Measurements from ENCODE around the gene SORBS1. TPM values are rescaled to one million over a fixed set of nuclear protein-coding genes. Genes with fewer than 3 reads are reported as not detected.

SORBS1 gene
- total and polyA plus RNA-seq, 4 experiments from 2014 or later: 0.67 to 0.93 (median 0.75) TPM; not detected in 1

- H3K9me3 Mint-ChIP-seq: no peaks in the 10 kb centered on the region
- ChIA-PET POLR2A (ENCODE audit: partially characterized antibody) (no interaction called here), CTCF (ENCODE audit: partially characterized antibody) (interaction anchor here (1.3 to 2.9 kb wide), 3 partner anchors 9 to 46 kb away, joined by 3 to 11 read pairs (median 11); no protein-coding TSS in a partner anchor)
- H3K4me3 Mint-ChIP-seq: no peak overlapping the region
- no peaks in the 10 kb centered on the region for H3K27me3 ChIP-seq (ENCODE audit: insufficient read depth, low read length)
- DNase-seq: no peak
- no peaks in the 10 kb centered on the region for H3K36me3 ChIP-seq (ENCODE audit: insufficient read depth, low read length)
- H3K27me3 Mint-ChIP-seq: peaks cover 0 to 2% of the 10 kb centered on the region in 2 donors
- no peaks in the 10 kb centered on the region for H3K9me3 ChIP-seq (ENCODE audit: control insufficient read depth in 1 of 2, low read length in 2 of 2)
- no peaks in the 10 kb centered on the region for H3K4me1 Mint-ChIP-seq
- H3K27ac ChIP-seq (ENCODE audit: low read depth, low read length): no peak overlapping the region
- no peak overlapping the region for H3K4me3 ChIP-seq (ENCODE audit: low read length in 2 of 2)
- H3K27ac Mint-ChIP-seq: no peak overlapping the region
- no peaks in the 10 kb centered on the region for H3K4me1 ChIP-seq (ENCODE audit: insufficient read depth, low read length)
- peaks cover 0 to 4% of the 10 kb centered on the region in 2 donors for H3K36me3 Mint-ChIP-seq
- intact Hi-C loops (cut with micrococcal nuclease): no loop called here
These were observed 177.0 kb downstream of the SORBS1 start for GRCh38 chr10:95384011-95384704.

GRCh38 chr10:95382596-95382995 is 178.6 kb downstream of the SORBS1 start:
- CTCF ChIA-PET (ENCODE audit: partially characterized antibody): no interaction called here
- Histone ChIP-seq H3K4me1 (ENCODE audit: insufficient read depth, low read length) (no peaks in the 10 kb centered on the region), H3K27me3 (ENCODE audit: insufficient read depth, low read length) (no peaks in the 10 kb centered on the region), H3K4me3 (ENCODE audit: low read length in 2 of 2) (no peak overlapping the region), H3K27ac (ENCODE audit: low read depth, low read length) (no peak overlapping the region), H3K9me3 (ENCODE audit: control insufficient read depth in 1 of 2, low read length in 2 of 2) (no peaks in the 10 kb centered on the region), H3K36me3 (ENCODE audit: insufficient read depth, low read length) (no peaks in the 10 kb centered on the region)
- Mint-ChIP-seq H3K4me1 (no peaks in the 10 kb centered on the region), H3K36me3 (peaks cover 0 to 8% of the 10 kb centered on the region in 2 donors), H3K4me3 (no peak overlapping the region), H3K27ac (no peak overlapping the region), H3K27me3 (no peaks in the 10 kb centered on the region), H3K9me3 (no peaks in the 10 kb centered on the region)
- DNase-seq: no peak
- POLR2A ChIA-PET (ENCODE audit: partially characterized antibody): no interaction called here
- intact Hi-C loops (cut with micrococcal nuclease): no loop called here

- Mint-ChIP-seq H3K4me1 (peaks cover 0 to 3% (median 2%) of the 10 kb centered on the region in 4 donors), H3K27me3 (no peaks in the 10 kb centered on the region), H3K36me3 (peaks cover 0 to 8% of the 10 kb centered on the region in 2 donors), H3K4me3 (no peak overlapping the region), H3K9me3 (no peaks in the 10 kb centered on the region), H3K27ac (no peak overlapping the region)
- no peaks in the 10 kb centered on the region for H3K27me3 ChIP-seq (ENCODE audit: insufficient read depth, low read length)
- H3K27ac ChIP-seq (ENCODE audit: low read depth, low read length): no peak overlapping the region
- no peak overlapping the region for H3K4me3 ChIP-seq (ENCODE audit: low read length in 2 of 2)
- intact Hi-C loops (cut with micrococcal nuclease): no loop called here
- CTCF ChIA-PET (ENCODE audit: partially characterized antibody): no interaction called here
- POLR2A ChIA-PET (ENCODE audit: partially characterized antibody): no interaction called here
- H3K9me3 ChIP-seq (ENCODE audit: control insufficient read depth in 1 of 2, low read length in 2 of 2): no peaks in the 10 kb centered on the region
- DNase-seq: no peak
- H3K4me1 ChIP-seq (ENCODE audit: insufficient read depth, low read length): peaks cover 3% of the 10 kb centered on the region
- no peaks in the 10 kb centered on the region for H3K36me3 ChIP-seq (ENCODE audit: insufficient read depth, low read length)
These were observed 179.0 kb downstream of the SORBS1 start for GRCh38 chr10:95382174-95382573.

- intact Hi-C loops (cut with micrococcal nuclease): no loop called here
- Histone ChIP-seq H3K36me3 (ENCODE audit: insufficient read depth, low read length) (no peaks in the 10 kb centered on the region), H3K9me3 (ENCODE audit: control insufficient read depth in 1 of 2, low read length in 2 of 2) (no peaks in the 10 kb centered on the region), H3K27ac (ENCODE audit: low read depth, low read length) (no peak overlapping the region), H3K4me3 (ENCODE audit: low read length in 2 of 2) (no peak overlapping the region), H3K4me1 (ENCODE audit: insufficient read depth, low read length) (peaks cover 6% of the 10 kb centered on the region), H3K27me3 (ENCODE audit: insufficient read depth, low read length) (no peaks in the 10 kb centered on the region)
- H3K4me1 Mint-ChIP-seq: peaks cover 2 to 6% (median 6%) of the 10 kb centered on the region in 4 donors
- H3K27me3 Mint-ChIP-seq: peaks cover 1 to 2% of the 10 kb centered on the region in 2 donors
- H3K4me3 Mint-ChIP-seq: no peak overlapping the region
- H3K36me3 Mint-ChIP-seq: peaks cover 0 to 11% of the 10 kb centered on the region in 2 donors
- H3K27ac Mint-ChIP-seq: peak overlapping the region in 1 of 7 donors; percentile 39
- no peak for DNase-seq
- POLR2A ChIA-PET (ENCODE audit: partially characterized antibody): no interaction called here
- peaks cover 0 to 10% (median 6%) of the 10 kb centered on the region in 8 donors for H3K9me3 Mint-ChIP-seq
- CTCF ChIA-PET (ENCODE audit: partially characterized antibody): interaction anchor here (6.5 kb wide), 1 partner anchor 14 kb away, joined by 109 read pairs; no protein-coding TSS in a partner anchor
These were observed 183.2 kb downstream of the SORBS1 start for GRCh38 chr10:95377950-95378349.

GRCh38 chr10:95375418-95375817 is 185.8 kb downstream of the SORBS1 start:
- DNase-seq: no peak
- Mint-ChIP-seq H3K9me3 (peaks cover 0 to 10% (median 6%) of the 10 kb centered on the region in 8 donors), H3K4me3 (no peak overlapping the region), H3K27me3 (peaks cover 7 to 15% of the 10 kb centered on the region in 2 donors), H3K4me1 (peaks cover 2 to 7% (median 6%) of the 10 kb centered on the region in 4 donors), H3K27ac (no peak overlapping the region), H3K36me3 (peaks cover 0 to 7% of the 10 kb centered on the region in 2 donors)
- Histone ChIP-seq H3K27me3 (ENCODE audit: insufficient read depth, low read length) (no peaks in the 10 kb centered on the region), H3K4me3 (ENCODE audit: low read length in 2 of 2) (no peak overlapping the region), H3K27ac (ENCODE audit: low read depth, low read length) (no peak overlapping the region), H3K9me3 (ENCODE audit: control insufficient read depth in 1 of 2, low read length in 2 of 2) (no peaks in the 10 kb centered on the region), H3K4me1 (ENCODE audit: insufficient read depth, low read length) (peaks cover 6% of the 10 kb centered on the region), H3K36me3 (ENCODE audit: insufficient read depth, low read length) (no peaks in the 10 kb centered on the region)
- intact Hi-C loops (cut with micrococcal nuclease): no loop called here
- POLR2A ChIA-PET (ENCODE audit: partially characterized antibody): interaction anchor here (1.0 kb wide), 1 partner anchor 12 kb away, joined by 3 read pairs; no protein-coding TSS in a partner anchor
- CTCF ChIA-PET (ENCODE audit: partially characterized antibody): interaction anchor here (2.5 to 6.5 kb wide), 2 partner anchors 10 to 11 kb away, joined by 11 to 109 read pairs; no protein-coding TSS in a partner anchor

- ChIA-PET CTCF (ENCODE audit: partially characterized antibody) (interaction anchor here (0.9 to 6.5 kb wide), 5 partner anchors 10 to 56 kb away, joined by 3 to 109 read pairs (median 7); no protein-coding TSS in a partner anchor), POLR2A (ENCODE audit: partially characterized antibody) (interaction anchor here (1.0 kb wide), 1 partner anchor 12 kb away, joined by 3 read pairs; no protein-coding TSS in a partner anchor)
- H3K36me3 Mint-ChIP-seq: peaks cover 0 to 7% of the 10 kb centered on the region in 2 donors
- intact Hi-C loops (cut with micrococcal nuclease): loop anchor here (1.0 kb wide), 1 partner anchor 227 kb away; no protein-coding TSS in a partner anchor
- peaks cover 6% of the 10 kb centered on the region for H3K4me1 ChIP-seq (ENCODE audit: insufficient read depth, low read length)
- H3K4me3 ChIP-seq (ENCODE audit: low read length in 2 of 2): no peak overlapping the region
- peaks cover 2 to 7% (median 6%) of the 10 kb centered on the region in 4 donors for H3K4me1 Mint-ChIP-seq
- no peaks in the 10 kb centered on the region for H3K27me3 ChIP-seq (ENCODE audit: insufficient read depth, low read length)
- H3K27ac ChIP-seq (ENCODE audit: low read depth, low read length): no peak overlapping the region
- H3K9me3 ChIP-seq (ENCODE audit: control insufficient read depth in 1 of 2, low read length in 2 of 2): no peaks in the 10 kb centered on the region
- H3K27ac Mint-ChIP-seq: no peak overlapping the region
- no peak overlapping the region for H3K4me3 Mint-ChIP-seq
- peaks cover 0 to 10% (median 6%) of the 10 kb centered on the region in 8 donors for H3K9me3 Mint-ChIP-seq
- peak in 4 of 5 donors; percentile 5 to 26 (median 14) for DNase-seq
- no peaks in the 10 kb centered on the region for H3K36me3 ChIP-seq (ENCODE audit: insufficient read depth, low read length)
- peaks cover 7 to 15% of the 10 kb centered on the region in 2 donors for H3K27me3 Mint-ChIP-seq
These were observed 186.5 kb downstream of the SORBS1 start for GRCh38 chr10:95374597-95375209.

- CTCF ChIA-PET (ENCODE audit: partially characterized antibody): interaction anchor here (0.9 to 6.5 kb wide), 5 partner anchors 10 to 57 kb away, joined by 3 to 109 read pairs (median 7); no protein-coding TSS in a partner anchor
- H3K27me3 ChIP-seq (ENCODE audit: insufficient read depth, low read length): no peaks in the 10 kb centered on the region
These were observed 187.5 kb downstream of the SORBS1 start for GRCh38 chr10:95373660-95374059.

More at GRCh38 chr10:95373660-95374059, 187.5 kb downstream of the SORBS1 start:
- peaks cover 6% of the 10 kb centered on the region for H3K4me1 ChIP-seq (ENCODE audit: insufficient read depth, low read length)
- no peak overlapping the region for H3K27ac ChIP-seq (ENCODE audit: low read depth, low read length)
- DNase-seq: no peak
- no peak overlapping the region for H3K4me3 Mint-ChIP-seq
- H3K9me3 Mint-ChIP-seq: peaks cover 0 to 10% (median 6%) of the 10 kb centered on the region in 8 donors
- H3K36me3 ChIP-seq (ENCODE audit: insufficient read depth, low read length): no peaks in the 10 kb centered on the region
- POLR2A ChIA-PET (ENCODE audit: partially characterized antibody): no interaction called here
- peaks cover 12 to 15% of the 10 kb centered on the region in 2 donors for H3K27me3 Mint-ChIP-seq
- H3K36me3 Mint-ChIP-seq: peaks cover 0 to 5% of the 10 kb centered on the region in 2 donors
- no peak overlapping the region for H3K4me3 ChIP-seq (ENCODE audit: low read length in 2 of 2)
- no peak overlapping the region for H3K27ac Mint-ChIP-seq
- peaks cover 2 to 7% (median 6%) of the 10 kb centered on the region in 4 donors for H3K4me1 Mint-ChIP-seq
- H3K9me3 ChIP-seq (ENCODE audit: control insufficient read depth in 1 of 2, low read length in 2 of 2): no peaks in the 10 kb centered on the region
- intact Hi-C loops (cut with micrococcal nuclease): loop anchor here (1.0 kb wide), 1 partner anchor 228 kb away; no protein-coding TSS in a partner anchor

Data from CD4-positive, alpha-beta memory T cell (primary cell).